GM23338 (cell line): ENCODE data around the gene CCDC86. TPM values are rescaled to one million over a fixed set of nuclear protein-coding genes. Genes with fewer than 3 reads are reported as not detected.

Experiments used
- ATAC-seq: fragments of 200-7000 bp; cut with Tn5 transposase; 3 replicates; pipeline ENCODE4 v1.9.1; 2020
- DNase-seq: peaks from one replicate; pipeline ENCODE4 v3.0.0-alpha.2; 2015; ENCODE audit warnings: low spot score
- H2AFZ ChIP-seq: fragments of 200-600 bp; sonication (generic); 2 replicates; pipeline ENCODE4 v1.8.0; 2016; ENCODE audit warnings: antibody characterized with exemption, mild to moderate bottlenecking, moderate library complexity
- H3F3A ChIP-seq: fragments of 200-600 bp; sonication (generic); replicated peaks from 2 replicates; pipeline ENCODE4 v1.8.0; 2017; ENCODE audit warnings: antibody characterized with exemption, mixed run types, low read depth
- H3K27ac ChIP-seq: fragments of 200-600 bp; sonication (generic); 2 replicates; pipeline ENCODE4 v1.6.1; 2016; ENCODE audit warnings: low read depth
- H3K27me3 ChIP-seq: fragments of 200-600 bp; sonication (generic); 2 replicates; pipeline ENCODE4 v1.8.0; 2016; ENCODE audit warnings: mild to moderate bottlenecking, mixed run types, moderate library complexity; ENCODE audit not compliant: insufficient read depth
- H3K36me3 ChIP-seq: fragments of 200-600 bp; sonication (generic); 2 replicates; pipeline ENCODE4 v1.8.0; 2016; ENCODE audit warnings: mild to moderate bottlenecking; ENCODE audit not compliant: insufficient read depth
- H3K4me1 ChIP-seq: fragments of 200-600 bp; sonication (generic); 2 replicates; pipeline ENCODE4 v1.8.0; 2016; ENCODE audit warnings: mild to moderate bottlenecking, moderate library complexity; ENCODE audit not compliant: insufficient read depth
- H3K4me2 ChIP-seq: fragments of 200-600 bp; sonication (generic); 2 replicates; pipeline ENCODE4 v1.7.1; 2017; ENCODE audit warnings: mixed run types
- H3K4me3 ChIP-seq: fragments of 200-600 bp; sonication (generic); 2 replicates; pipeline ENCODE4 v1.6.1; 2016; ENCODE audit warnings: mixed run types
- H3K79me2 ChIP-seq: fragments of 200-600 bp; sonication (generic); replicated peaks from 2 replicates; pipeline ENCODE4 v1.8.0; 2017; ENCODE audit warnings: mild to moderate bottlenecking; ENCODE audit not compliant: insufficient read depth
- H3K9me2 ChIP-seq: fragments of 200-600 bp; sonication (generic); 2 replicates; pipeline ENCODE4 v1.8.0; 2017; ENCODE audit not compliant: insufficient read depth
- H4K20me1 ChIP-seq: fragments of 200-600 bp; sonication (generic); replicated peaks from 2 replicates; pipeline ENCODE4 v1.8.0; 2017; ENCODE audit warnings: mild to moderate bottlenecking; ENCODE audit not compliant: insufficient read depth
- H3K27ac Mint-ChIP-seq: 2 replicates; pipeline ENCODE4 v1.8.0; 2020; ENCODE audit warnings: inconsistent platforms, mild to moderate bottlenecking, moderate library complexity, mixed read lengths
- H3K27me3 Mint-ChIP-seq: 3 replicates; pipeline ENCODE4 v1.8.0; 2022; ENCODE audit warnings: low read depth, mild to moderate bottlenecking, moderate library complexity, mixed read lengths, inconsistent platforms; ENCODE audit not compliant: insufficient read depth, poor library complexity
- H3K36me3 Mint-ChIP-seq: 3 replicates; pipeline ENCODE4 v1.8.0; 2021; ENCODE audit warnings: low read depth, mild to moderate bottlenecking, inconsistent platforms, moderate library complexity, mixed read lengths
- H3K4me1 Mint-ChIP-seq: 3 replicates; pipeline ENCODE4 v1.8.0; 2020; ENCODE audit warnings: mild to moderate bottlenecking, inconsistent platforms, mixed read lengths
- H3K4me3 Mint-ChIP-seq: 3 replicates; pipeline ENCODE4 v1.8.0; 2021; ENCODE audit warnings: moderate library complexity, mild to moderate bottlenecking, inconsistent platforms, mixed read lengths
- H3K9me3 Mint-ChIP-seq: 3 replicates; pipeline ENCODE4 v1.8.0; 2020; ENCODE audit warnings: moderate library complexity, mild to moderate bottlenecking, inconsistent platforms, mixed read lengths
- CREB1 ChIP-seq: fragments of 250-450 bp; sonication (Bioruptor Pico); IDR thresholded peaks from 2 replicates; pipeline ENCODE4 v1.5.0; 2020; ENCODE audit warnings: low read depth, mild to moderate bottlenecking, moderate library complexity
- STAT1 ChIP-seq: IDR thresholded peaks from one replicate; pipeline ENCODE4 v1.6.1; 2016; ENCODE audit warnings: antibody characterized with exemption; ENCODE audit not compliant: unreplicated experiment
- ZNF114 ChIP-seq: fragments of 250-450 bp; sonication (Bioruptor Pico); IDR thresholded peaks from 2 replicates; pipeline ENCODE4 v1.5.0; 2020; ENCODE audit warnings: mild to moderate bottlenecking, moderate library complexity
- ZNF331 ChIP-seq: fragments of 250-450 bp; sonication (Bioruptor Pico); IDR thresholded peaks from 2 replicates; pipeline ENCODE4 v1.5.0; 2020; ENCODE audit warnings: low read depth, mild to moderate bottlenecking, moderate library complexity
- ZNF462 ChIP-seq: fragments of 250-450 bp; sonication (Bioruptor Pico); IDR thresholded peaks from 2 replicates; pipeline ENCODE4 v1.5.0; 2020; ENCODE audit warnings: mild to moderate bottlenecking, moderate library complexity
- polyA plus RNA-seq: library from polyadenylated mRNA; unstranded; fragments of >200 nt; fragmentation: Nextera tagmentation; extraction: Ambion mirVana; gene quantifications from 2 replicates; pipeline ENCODE4 v1.2.1, GENCODE V29; 2016
- total RNA-seq: library from RNA; depleted of rRNA; stranded (reverse); fragments of >200 nt; shearing (Covaris generic); gene quantifications from 2 replicates; pipeline ENCODE4 v1.2.3, GENCODE V29; 2014
- TF ChIP-seq, protein P1 (sequence below), 2 experiments: fragments of 200-600 bp in 1 of 2; sonication (generic) in 1 of 2; conservative IDR thresholded peaks; 2 replicates each; pipeline versions ENCODE4 v1.5.1 to v1.6.1; 2016 to 2017; ENCODE audit warnings: antibody characterized with exemption in 2 of 2, low read depth in 2 of 2, mild to moderate bottlenecking in 2 of 2, moderate library complexity in 1 of 2

The CCDC86 gene
- total and polyA plus RNA-seq, 2 experiments from 2014 or later: 67.3 to 98.5 TPM

GRCh38 chr11:60860943-60861342, 19.0 kb downstream of the CCDC86 start:
- DNase-seq (no peak), ATAC-seq (peak; percentile 53; the same call in 2 of the 3 replicates)
- Mint-ChIP-seq H3K4me1 (no peaks in the 10 kb centered on the region), H3K27me3 (peaks cover 4% of the 10 kb centered on the region), H3K9me3 (no peaks in the 10 kb centered on the region), H3K27ac (no peak overlapping the region), H3K4me3 (no peak overlapping the region), H3K36me3 (no peaks in the 10 kb centered on the region)
- H3K4me1 ChIP-seq: no peaks in the 10 kb centered on the region
- no peaks in the 10 kb centered on the region for H3K27me3 ChIP-seq
- H3K79me2 ChIP-seq: no peaks in the 10 kb centered on the region
- H3K27ac ChIP-seq: no peak overlapping the region
- no peaks in the 10 kb centered on the region for H3K9me2 ChIP-seq
- H4K20me1 ChIP-seq: no peaks in the 10 kb centered on the region
- TF ChIP-seq CREB1 (CRISPR knock-in tag) (no peak), ZNF462 (CRISPR knock-in tag) (no peak), ZNF114 (CRISPR knock-in tag) (no peak), STAT1 (no peak), ZNF331 (no peak)
- TF ChIP-seq, protein P1, sequence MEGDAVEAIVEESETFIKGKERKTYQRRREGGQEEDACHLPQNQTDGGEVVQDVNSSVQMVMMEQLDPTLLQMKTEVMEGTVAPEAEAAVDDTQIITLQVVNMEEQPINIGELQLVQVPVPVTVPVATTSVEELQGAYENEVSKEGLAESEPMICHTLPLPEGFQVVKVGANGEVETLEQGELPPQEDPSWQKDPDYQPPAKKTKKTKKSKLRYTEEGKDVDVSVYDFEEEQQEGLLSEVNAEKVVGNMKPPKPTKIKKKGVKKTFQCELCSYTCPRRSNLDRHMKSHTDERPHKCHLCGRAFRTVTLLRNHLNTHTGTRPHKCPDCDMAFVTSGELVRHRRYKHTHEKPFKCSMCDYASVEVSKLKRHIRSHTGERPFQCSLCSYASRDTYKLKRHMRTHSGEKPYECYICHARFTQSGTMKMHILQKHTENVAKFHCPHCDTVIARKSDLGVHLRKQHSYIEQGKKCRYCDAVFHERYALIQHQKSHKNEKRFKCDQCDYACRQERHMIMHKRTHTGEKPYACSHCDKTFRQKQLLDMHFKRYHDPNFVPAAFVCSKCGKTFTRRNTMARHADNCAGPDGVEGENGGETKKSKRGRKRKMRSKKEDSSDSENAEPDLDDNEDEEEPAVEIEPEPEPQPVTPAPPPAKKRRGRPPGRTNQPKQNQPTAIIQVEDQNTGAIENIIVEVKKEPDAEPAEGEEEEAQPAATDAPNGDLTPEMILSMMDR (conservative IDR thresholded peaks at IDR 0.05; ENCODE audit: low read depth in 2 of 2): no peak
- H3F3A ChIP-seq: no peaks in the 10 kb centered on the region
- no peak overlapping the region for H3K4me3 ChIP-seq
- H3K36me3 ChIP-seq: no peaks in the 10 kb centered on the region
- no peak overlapping the region; the same call in 1 of the 2 replicates for H2AFZ ChIP-seq
- no peak overlapping the region for H3K4me2 ChIP-seq
